Natural killer cell (primary cell): Measurements from ENCODE around the gene SYNM. TPM values are rescaled to one million over a fixed set of nuclear protein-coding genes. Genes with fewer than 3 reads are reported as not detected.

Source experiments
- ATAC-seq, 3 donors: fragments of 150-1000 bp in 2 of 3; fragments of 200-7000 bp in 1 of 3; cut with Tn5 transposase; 1 replicate in 1 of 3; 2 replicates in 2 of 3; pipeline ENCODE4 v1.10.0; 2021; ENCODE audit warnings: mild to moderate bottlenecking in 2 of 3, moderate library complexity in 2 of 3
- DNase-seq, 2 donors: peaks; one replicate each; pipeline versions ENCODE4 v3.0.0 to v3.0.0-alpha.2; 2013 to 2021; ENCODE audit warnings: mixed read lengths in 1 of 2
- H3K27ac ChIP-seq: one replicate; pipeline ENCODE4 v1.5.1; 2013; ENCODE audit warnings: mild to moderate bottlenecking, low read length
- H3K27me3 ChIP-seq: one replicate; pipeline ENCODE4 v1.6.1; 2013; ENCODE audit warnings: low read length; ENCODE audit not compliant: control insufficient read depth, insufficient read depth
- H3K36me3 ChIP-seq: one replicate; pipeline ENCODE4 v1.6.1; 2013; ENCODE audit warnings: low read length; ENCODE audit not compliant: control insufficient read depth, insufficient read depth
- H3K4me1 ChIP-seq: one replicate; pipeline ENCODE4 v1.6.1; 2013; ENCODE audit warnings: low read length; ENCODE audit not compliant: control insufficient read depth, insufficient read depth
- H3K4me3 ChIP-seq: one replicate; pipeline ENCODE4 v1.5.1; 2013; ENCODE audit warnings: low read length
- H3K9me3 ChIP-seq: one replicate; pipeline ENCODE4 v1.6.1; 2013; ENCODE audit warnings: low read length; ENCODE audit not compliant: control insufficient read depth, insufficient read depth
- H3K27ac Mint-ChIP-seq, 2 donors: one replicate each; pipeline ENCODE4 v1.8.0; 2022; ENCODE audit warnings: mild to moderate bottlenecking in 2 of 2, mixed read lengths in 2 of 2, moderate library complexity in 1 of 2
- H3K27me3 Mint-ChIP-seq, 2 donors: one replicate each; pipeline ENCODE4 v1.8.0; 2022; ENCODE audit warnings: low read depth in 2 of 2, mixed read lengths in 2 of 2
- H3K36me3 Mint-ChIP-seq: one replicate; pipeline ENCODE4 v1.8.0; 2022; ENCODE audit warnings: mixed read lengths
- H3K4me1 Mint-ChIP-seq, 2 donors: one replicate each; pipeline ENCODE4 v1.8.0; 2022; ENCODE audit warnings: mixed read lengths in 2 of 2
- H3K4me3 Mint-ChIP-seq: one replicate; pipeline ENCODE4 v1.8.0; 2022; ENCODE audit warnings: mild to moderate bottlenecking, moderate library complexity, mixed read lengths
- H3K9me3 Mint-ChIP-seq, 2 donors: one replicate each; pipeline ENCODE4 v1.8.0; 2022; ENCODE audit warnings: mixed read lengths in 2 of 2
- WGBS: methylation state at CpG from one replicate; pipeline ENCODE4 v1.1.7; 2013; ENCODE audit warnings: missing lambda C conversion rate; ENCODE audit not compliant: insufficient coverage; 5-methylcytosine and 5-hydroxymethylcytosine counted together
- intact Hi-C: fragments of 100-400 bp; cut with micrococcal nuclease; formaldehyde crosslinking; loops from one replicate; pipeline ENCODE4 v1.14.2; 2022
- total RNA-seq, 4 donors: library from RNA; stranded (reverse); fragments of 120-200 nt in 1 of 4; gene quantifications; one replicate each; pipeline versions ENCODE4 v1.2.3 to v1.2.4, GENCODE V29; 2013 to 2022
- TF ChIP-seq, protein P1 (sequence below): fragments of 200-600 bp; IDR thresholded peaks from one replicate; pipeline ENCODE4 v1.8.0; 2022; ENCODE audit warnings: antibody characterized with exemption

The SYNM gene
- total RNA-seq, 3 donors from 2014 or later (not counting 1 experiment from before 2014, with no cell fraction given) = 0.11 to 0.48 (median 0.42) TPM

DNA sequence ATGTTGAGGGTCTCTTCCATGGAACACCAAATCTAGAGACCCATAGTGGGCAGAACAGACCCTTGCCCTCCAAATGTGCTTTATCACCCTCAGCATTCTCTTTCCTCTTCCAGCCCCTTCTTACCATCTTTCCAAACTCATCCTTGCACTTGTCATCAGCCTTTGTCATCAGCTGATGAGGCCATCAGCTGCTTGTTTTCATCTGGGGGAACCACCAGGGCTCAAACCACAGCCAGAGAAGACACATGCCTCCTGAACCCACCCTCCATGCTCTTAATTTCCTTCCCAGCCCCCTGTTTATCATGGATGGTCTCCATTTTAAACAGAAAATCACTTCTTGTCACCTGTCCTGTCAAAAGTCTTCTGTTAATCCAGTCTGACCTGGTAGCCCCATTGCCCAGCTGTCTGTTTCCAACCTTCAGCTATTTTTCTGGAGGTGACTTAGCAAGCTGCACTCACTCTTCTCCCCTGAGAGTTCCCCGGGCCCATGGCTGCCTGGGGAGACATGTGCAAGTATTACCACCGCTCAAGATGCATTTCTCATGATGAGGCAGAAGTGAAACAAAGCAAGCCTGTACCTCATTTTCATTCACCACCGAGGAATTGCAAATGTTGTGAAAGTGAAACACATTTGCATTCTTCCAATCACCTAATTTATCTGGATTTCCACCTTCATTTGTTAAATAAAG is 14.7 kb upstream of the SYNM start:
- no peaks in the 10 kb centered on the region for H3K36me3 ChIP-seq
- 20% methylated on average over 2 of the region's 3 CpGs for WGBS
- H3K4me1 ChIP-seq = peaks cover 4% of the 10 kb centered on the region
- Mint-ChIP-seq H3K4me3 (no peak overlapping the region), H3K9me3 (no peaks in the 10 kb centered on the region), H3K27ac (no peak overlapping the region), H3K36me3 (no peaks in the 10 kb centered on the region), H3K27me3 (peaks cover 0 to 7% of the 10 kb centered on the region in 2 donors), H3K4me1 (peaks cover 0 to 4% of the 10 kb centered on the region in 2 donors)
- no peaks in the 10 kb centered on the region for H3K9me3 ChIP-seq
- DNase-seq (peak in 1 of 2 donors; percentile 5), ATAC-seq (no peak)
- TF ChIP-seq, protein P1, sequence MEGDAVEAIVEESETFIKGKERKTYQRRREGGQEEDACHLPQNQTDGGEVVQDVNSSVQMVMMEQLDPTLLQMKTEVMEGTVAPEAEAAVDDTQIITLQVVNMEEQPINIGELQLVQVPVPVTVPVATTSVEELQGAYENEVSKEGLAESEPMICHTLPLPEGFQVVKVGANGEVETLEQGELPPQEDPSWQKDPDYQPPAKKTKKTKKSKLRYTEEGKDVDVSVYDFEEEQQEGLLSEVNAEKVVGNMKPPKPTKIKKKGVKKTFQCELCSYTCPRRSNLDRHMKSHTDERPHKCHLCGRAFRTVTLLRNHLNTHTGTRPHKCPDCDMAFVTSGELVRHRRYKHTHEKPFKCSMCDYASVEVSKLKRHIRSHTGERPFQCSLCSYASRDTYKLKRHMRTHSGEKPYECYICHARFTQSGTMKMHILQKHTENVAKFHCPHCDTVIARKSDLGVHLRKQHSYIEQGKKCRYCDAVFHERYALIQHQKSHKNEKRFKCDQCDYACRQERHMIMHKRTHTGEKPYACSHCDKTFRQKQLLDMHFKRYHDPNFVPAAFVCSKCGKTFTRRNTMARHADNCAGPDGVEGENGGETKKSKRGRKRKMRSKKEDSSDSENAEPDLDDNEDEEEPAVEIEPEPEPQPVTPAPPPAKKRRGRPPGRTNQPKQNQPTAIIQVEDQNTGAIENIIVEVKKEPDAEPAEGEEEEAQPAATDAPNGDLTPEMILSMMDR = no peak
- no peak overlapping the region for H3K4me3 ChIP-seq
- intact Hi-C loops = no loop called here
- H3K27ac ChIP-seq = no peak overlapping the region
- no peaks in the 10 kb centered on the region for H3K27me3 ChIP-seq

DNA sequence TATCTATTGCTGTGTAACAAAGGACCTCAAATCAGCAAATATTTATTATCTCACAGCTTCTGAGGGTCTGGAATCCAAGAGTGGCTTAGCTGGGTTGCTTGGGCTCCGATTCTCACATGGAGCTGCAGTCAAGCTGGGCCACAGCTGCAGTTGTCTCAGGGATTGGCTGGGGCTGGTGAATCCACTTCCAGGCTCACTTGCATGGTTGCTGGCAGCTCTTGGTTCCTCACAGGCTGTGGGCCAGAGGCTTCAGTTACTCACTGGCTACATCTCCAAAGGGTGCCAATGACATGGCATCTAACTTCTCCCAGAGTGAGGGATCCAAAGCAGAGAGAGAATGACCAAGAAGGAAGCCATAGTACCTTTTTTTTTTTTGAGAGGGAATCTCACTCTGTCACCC is 13.9 kb upstream of the SYNM start:
- no peak overlapping the region for H3K27ac ChIP-seq
- DNase-seq (peak in 1 of 2 donors; percentile 2), ATAC-seq (no peak)
- intact Hi-C loops = no loop called here
- no peak overlapping the region for H3K27ac Mint-ChIP-seq
- no peaks in the 10 kb centered on the region for H3K9me3 Mint-ChIP-seq
- WGBS = 98% methylated on average over 1 of the region's 1 CpG
- peaks cover 4 to 7% of the 10 kb centered on the region in 2 donors for H3K27me3 Mint-ChIP-seq
- H3K4me1 ChIP-seq = peaks cover 4% of the 10 kb centered on the region
- peaks cover 0 to 4% of the 10 kb centered on the region in 2 donors for H3K4me1 Mint-ChIP-seq
- TF ChIP-seq, protein P1 = no peak
- no peaks in the 10 kb centered on the region for H3K9me3 ChIP-seq
- no peak overlapping the region for H3K4me3 Mint-ChIP-seq
- no peaks in the 10 kb centered on the region for H3K27me3 ChIP-seq
- no peak overlapping the region for H3K4me3 ChIP-seq
- H3K36me3 Mint-ChIP-seq = no peaks in the 10 kb centered on the region
- no peaks in the 10 kb centered on the region for H3K36me3 ChIP-seq

DNA sequence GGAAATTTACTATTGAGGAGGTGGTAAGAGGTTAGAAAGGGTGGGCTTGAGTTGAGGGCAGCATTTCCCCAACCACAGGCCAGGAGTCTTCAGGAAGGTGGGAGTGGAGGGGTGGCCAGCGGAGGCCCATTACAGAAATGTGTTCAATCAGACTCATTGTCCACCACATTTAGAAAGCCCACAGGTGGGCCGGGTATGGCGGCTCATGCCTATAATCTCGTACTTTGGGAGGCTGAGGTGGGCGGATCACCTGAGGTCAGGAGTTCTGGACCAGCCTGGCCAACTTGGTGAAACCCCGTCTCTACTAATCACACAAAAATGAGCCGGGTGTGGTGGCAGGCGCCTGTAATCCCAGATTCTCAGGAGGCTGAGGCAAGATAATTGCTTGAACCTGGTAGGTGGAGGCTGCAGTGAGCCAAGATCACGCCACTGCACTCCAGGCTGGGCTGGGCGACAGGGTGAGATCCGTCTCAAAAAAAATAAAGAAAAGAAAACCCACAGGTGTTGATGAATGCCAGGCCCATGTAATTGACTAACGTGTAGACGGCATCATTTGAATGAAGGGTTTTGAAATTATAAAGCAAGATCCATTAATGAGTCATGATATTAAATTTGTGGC is 12.2 kb upstream of the SYNM start:
- no peaks in the 10 kb centered on the region for H3K36me3 Mint-ChIP-seq
- H3K4me3 ChIP-seq = no peak overlapping the region
- H3K27me3 Mint-ChIP-seq = peaks cover 12 to 13% of the 10 kb centered on the region in 2 donors
- H3K27ac ChIP-seq = no peak overlapping the region
- H3K36me3 ChIP-seq = no peaks in the 10 kb centered on the region
- no peak overlapping the region for H3K27ac Mint-ChIP-seq
- DNase-seq = peak in 1 of 2 donors; percentile 0
- H3K4me3 Mint-ChIP-seq = no peak overlapping the region
- WGBS = 77% methylated on average over 13 of the region's 13 CpGs
- TF ChIP-seq, protein P1 = no peak
- no peaks in the 10 kb centered on the region for H3K9me3 ChIP-seq
- intact Hi-C loops = no loop called here
- H3K9me3 Mint-ChIP-seq = no peaks in the 10 kb centered on the region
- no peaks in the 10 kb centered on the region for H3K27me3 ChIP-seq
- peaks cover 0 to 4% of the 10 kb centered on the region in 2 donors for H3K4me1 Mint-ChIP-seq
- H3K4me1 ChIP-seq = peaks cover 4% of the 10 kb centered on the region
- no peak for ATAC-seq
